ENCODE data around the gene AGAP3. TPM values are rescaled to one million over a fixed set of nuclear protein-coding genes. Genes with fewer than 3 reads are reported as not detected.
A peak's percentile ranks its signal among the peaks of the same experiment; 100 is the strongest.

Gene AGAP3
- total RNA-seq, 4 donors from 2014 or later: 49.0 to 75.2 (median 66.2) TPM

DNA sequence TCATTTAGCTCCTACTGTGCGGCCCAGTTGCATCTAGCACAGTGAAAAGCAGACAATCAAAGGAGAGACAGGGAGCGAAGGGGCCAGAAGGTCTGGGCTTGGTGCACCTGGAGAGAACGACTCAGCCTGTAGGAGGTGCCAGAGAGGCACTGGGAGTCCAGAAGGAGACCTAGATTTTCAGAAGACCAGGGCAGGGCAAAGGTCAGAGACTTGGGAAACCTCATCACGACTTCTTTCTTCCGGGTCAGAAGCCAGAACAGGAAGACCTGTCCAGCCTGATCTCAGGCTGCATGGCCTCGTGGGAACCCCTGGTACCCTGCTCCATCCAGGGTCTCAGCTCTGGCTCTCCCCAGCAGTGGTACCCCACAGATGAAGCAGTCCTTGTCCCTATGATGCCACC is 5.2 kb downstream of the AGAP3 start:
- Histone ChIP-seq H3K36me3 (no peaks in the 10 kb centered on the region), H3K4me1 (peaks cover 9 to 40% of the 10 kb centered on the region in 2 donors), H3K27ac (no peak overlapping the region), H3K27me3 (no peaks in the 10 kb centered on the region), H3K4me3 (replicated peaks in 1 of 3) (no peak overlapping the region), H3K9me3 (no peaks in the 10 kb centered on the region)
- DNase-seq: no peak
- intact Hi-C loops (cut with DNase I): no loop called here
- TF ChIP-seq POLR2A (IDR thresholded peaks at IDR 0.05): no peak
- TF ChIP-seq, protein P1, sequence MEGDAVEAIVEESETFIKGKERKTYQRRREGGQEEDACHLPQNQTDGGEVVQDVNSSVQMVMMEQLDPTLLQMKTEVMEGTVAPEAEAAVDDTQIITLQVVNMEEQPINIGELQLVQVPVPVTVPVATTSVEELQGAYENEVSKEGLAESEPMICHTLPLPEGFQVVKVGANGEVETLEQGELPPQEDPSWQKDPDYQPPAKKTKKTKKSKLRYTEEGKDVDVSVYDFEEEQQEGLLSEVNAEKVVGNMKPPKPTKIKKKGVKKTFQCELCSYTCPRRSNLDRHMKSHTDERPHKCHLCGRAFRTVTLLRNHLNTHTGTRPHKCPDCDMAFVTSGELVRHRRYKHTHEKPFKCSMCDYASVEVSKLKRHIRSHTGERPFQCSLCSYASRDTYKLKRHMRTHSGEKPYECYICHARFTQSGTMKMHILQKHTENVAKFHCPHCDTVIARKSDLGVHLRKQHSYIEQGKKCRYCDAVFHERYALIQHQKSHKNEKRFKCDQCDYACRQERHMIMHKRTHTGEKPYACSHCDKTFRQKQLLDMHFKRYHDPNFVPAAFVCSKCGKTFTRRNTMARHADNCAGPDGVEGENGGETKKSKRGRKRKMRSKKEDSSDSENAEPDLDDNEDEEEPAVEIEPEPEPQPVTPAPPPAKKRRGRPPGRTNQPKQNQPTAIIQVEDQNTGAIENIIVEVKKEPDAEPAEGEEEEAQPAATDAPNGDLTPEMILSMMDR (IDR thresholded peaks at IDR 0.05): peak in 1 of 6 experiments; percentile 35
- 56 to 59% methylated on average over 5 to 6 of the region's 6 CpGs for WGBS, 2 donors

DNA sequence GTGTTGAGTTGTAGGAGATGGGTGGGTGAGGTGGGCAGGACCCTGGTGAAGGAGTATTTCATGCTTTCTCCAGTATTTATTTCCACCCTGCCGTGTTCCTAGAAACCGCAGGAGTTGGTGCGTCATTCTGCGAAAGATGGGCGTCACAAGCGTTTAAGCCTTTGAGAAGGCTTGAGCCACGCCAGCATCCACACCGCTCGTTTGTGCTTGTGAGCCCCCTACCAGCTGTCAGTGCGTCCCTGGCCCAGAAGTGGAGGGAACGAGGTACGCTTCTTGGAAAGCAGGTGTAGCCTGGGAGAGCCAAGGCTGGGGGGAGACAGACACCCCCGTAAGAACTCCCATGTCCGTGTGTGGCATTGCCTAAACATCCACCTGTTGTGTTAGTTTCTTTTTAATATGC is 5.7 kb downstream of the AGAP3 start:
- DNase-seq: no peak
- 89 to 92% methylated on average over 14 of the region's 14 CpGs for WGBS, 2 donors
- H3K36me3 ChIP-seq: no peaks in the 10 kb centered on the region
- H3K4me3 ChIP-seq (replicated peaks in 1 of 3): no peak overlapping the region
- peaks cover 9 to 40% of the 10 kb centered on the region in 2 donors for H3K4me1 ChIP-seq
- no peak overlapping the region for H3K27ac ChIP-seq
- TF ChIP-seq, protein P1 (IDR thresholded peaks at IDR 0.05): no peak
- TF ChIP-seq POLR2A (IDR thresholded peaks at IDR 0.05): no peak
- H3K9me3 ChIP-seq: no peaks in the 10 kb centered on the region
- intact Hi-C loops (cut with DNase I): no loop called here
- H3K27me3 ChIP-seq: no peaks in the 10 kb centered on the region

DNA sequence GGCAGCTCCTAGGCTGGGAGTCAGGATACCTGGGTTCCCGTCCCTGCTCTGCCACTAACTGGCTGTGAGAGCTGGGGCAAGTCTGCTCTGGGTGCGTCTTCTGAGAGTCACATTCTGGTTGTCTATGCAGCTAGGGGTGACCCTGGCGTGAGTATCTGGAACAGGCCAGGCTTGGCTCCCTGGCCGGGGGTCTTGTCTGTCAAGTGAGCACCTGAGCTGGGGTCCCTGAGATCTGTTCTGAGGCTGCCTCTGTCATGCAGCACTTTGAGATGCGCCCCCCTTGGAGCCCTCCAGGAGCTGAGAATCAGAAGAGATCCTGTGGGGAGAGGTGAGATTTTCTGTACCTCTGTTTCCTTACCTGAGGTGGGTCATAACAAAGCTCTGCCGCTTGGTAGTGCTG is 7.5 kb downstream of the AGAP3 start:
- peaks cover 3 to 34% of the 10 kb centered on the region in 2 donors for H3K4me1 ChIP-seq

DNA sequence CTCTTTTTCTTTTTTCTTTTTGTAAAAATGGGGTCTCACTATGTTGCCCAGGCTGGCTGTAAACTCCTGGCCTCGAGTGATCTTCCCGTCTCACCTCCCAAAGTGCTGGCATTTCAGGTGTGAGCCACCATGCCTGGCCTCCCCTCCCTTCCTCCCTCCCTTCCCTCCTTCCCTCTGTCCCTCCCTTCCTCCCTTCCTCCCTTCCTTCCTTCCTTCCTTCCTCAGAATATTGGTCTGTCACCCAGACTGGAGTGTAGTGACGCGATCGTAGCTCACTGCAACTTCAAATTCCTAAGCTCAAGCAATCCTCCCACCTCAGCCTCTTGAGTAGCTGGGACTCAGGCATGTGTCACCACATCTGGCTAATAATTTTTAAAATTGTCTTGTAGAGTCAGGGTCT is 8.4 kb downstream of the AGAP3 start:
- intact Hi-C loops (cut with DNase I): no loop called here
- Histone ChIP-seq H3K27me3 (no peaks in the 10 kb centered on the region), H3K4me1 (peaks cover 3 to 27% of the 10 kb centered on the region in 2 donors), H3K36me3 (no peaks in the 10 kb centered on the region), H3K9me3 (no peaks in the 10 kb centered on the region), H3K27ac (no peak overlapping the region), H3K4me3 (replicated peaks in 1 of 3) (no peak overlapping the region)
- TF ChIP-seq POLR2A (IDR thresholded peaks at IDR 0.05): no peak
- TF ChIP-seq, protein P1 (IDR thresholded peaks at IDR 0.05): no peak
- WGBS, 2 donors: 73 to 75% methylated on average over 5 of the region's 5 CpGs
- DNase-seq: no peak

More for the DNA sequence above, 7.5 kb downstream of the AGAP3 start:
- WGBS, 2 donors: 96 to 98% methylated on average over 6 of the region's 6 CpGs
- no peak overlapping the region for H3K4me3 ChIP-seq (replicated peaks in 1 of 3)
- H3K9me3 ChIP-seq: no peaks in the 10 kb centered on the region
- intact Hi-C loops (cut with DNase I): no loop called here
- TF ChIP-seq, protein P1 (IDR thresholded peaks at IDR 0.05): no peak
- TF ChIP-seq POLR2A (IDR thresholded peaks at IDR 0.05): no peak
- H3K27ac ChIP-seq: no peak overlapping the region
- H3K27me3 ChIP-seq: no peaks in the 10 kb centered on the region
- DNase-seq: no peak
- H3K36me3 ChIP-seq: no peaks in the 10 kb centered on the region

DNA sequence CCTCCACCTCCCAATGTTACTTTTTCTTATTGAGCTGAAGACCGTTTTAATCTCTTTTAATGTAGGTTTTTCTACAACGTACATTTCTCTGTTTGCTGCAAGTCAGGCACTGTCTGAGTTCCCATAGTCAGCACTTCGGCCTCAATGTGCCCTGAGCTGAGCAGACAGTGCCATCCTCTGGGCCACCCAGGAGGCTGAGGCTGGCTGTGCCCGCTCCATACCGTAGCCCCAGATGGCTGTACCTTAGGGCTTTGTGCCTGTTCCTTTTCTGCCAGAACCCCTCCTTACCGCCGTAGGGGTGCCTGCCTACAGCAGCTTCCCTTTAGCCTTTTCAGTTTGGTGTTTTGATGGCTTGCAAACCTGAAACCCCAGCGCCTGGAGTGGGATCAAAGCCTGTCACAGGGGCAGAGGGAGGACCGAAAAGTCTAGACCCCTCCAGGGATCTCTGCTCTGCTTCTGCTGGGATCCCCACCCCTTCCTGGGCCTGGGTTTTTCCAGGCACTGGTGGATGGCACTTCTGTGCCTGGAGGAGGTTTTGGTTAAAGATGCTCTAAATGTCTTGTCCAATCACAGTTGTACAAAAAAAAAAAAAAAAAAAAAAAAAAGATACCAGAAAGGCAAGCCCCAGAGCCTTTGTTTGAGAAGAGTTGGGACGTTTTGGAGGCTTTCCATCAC is 9.0 kb downstream of the AGAP3 start:
- H3K4me1 ChIP-seq: peaks cover 0 to 21% of the 10 kb centered on the region in 2 donors
- intact Hi-C loops (cut with DNase I): no loop called here
- TF ChIP-seq, protein P1 (IDR thresholded peaks at IDR 0.05): no peak
- TF ChIP-seq POLR2A (IDR thresholded peaks at IDR 0.05): no peak
- no peak overlapping the region for H3K4me3 ChIP-seq (replicated peaks in 1 of 3)
- no peak overlapping the region for H3K27ac ChIP-seq
- 78 to 81% methylated on average over 10 of the region's 10 CpGs for WGBS, 2 donors
- DNase-seq: no peak
- H3K9me3 ChIP-seq: no peaks in the 10 kb centered on the region
- H3K27me3 ChIP-seq: no peaks in the 10 kb centered on the region
- H3K36me3 ChIP-seq: no peaks in the 10 kb centered on the region
